ENCODE measurements around the gene KRT3.

The KRT3 gene

DNA sequence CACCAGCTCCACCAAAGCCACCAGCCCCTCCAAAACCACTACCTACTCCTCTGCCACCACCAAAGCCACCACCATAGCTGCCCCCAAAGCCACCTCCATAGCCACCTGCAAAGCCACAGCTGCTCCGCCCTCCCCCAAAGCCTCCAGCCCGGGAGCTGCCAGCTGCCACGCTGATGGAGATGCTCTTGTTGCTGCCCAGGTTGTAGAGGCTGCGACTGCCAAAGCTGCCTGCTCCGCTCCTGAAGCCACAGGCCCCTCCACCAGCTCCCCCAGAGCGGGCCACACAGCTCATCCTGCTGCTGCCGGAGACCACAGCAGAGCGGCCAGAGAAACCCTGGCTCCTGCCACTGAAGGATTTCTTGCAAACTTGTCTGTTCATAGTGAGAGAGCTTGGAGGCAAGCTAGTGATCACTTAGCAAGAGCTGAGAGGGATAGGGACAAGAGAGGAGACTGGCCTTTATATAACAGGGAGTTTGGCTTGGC is 19.0 kb downstream of the KRT3 start, which contains the start of gene KRT76:
TSS of gene KRT76 (minus strand) at position 433 of the 483 bp plus-strand sequence. CDS start at position 379, 54 bp downstream.
- TF ChIP-seq, protein P1, sequence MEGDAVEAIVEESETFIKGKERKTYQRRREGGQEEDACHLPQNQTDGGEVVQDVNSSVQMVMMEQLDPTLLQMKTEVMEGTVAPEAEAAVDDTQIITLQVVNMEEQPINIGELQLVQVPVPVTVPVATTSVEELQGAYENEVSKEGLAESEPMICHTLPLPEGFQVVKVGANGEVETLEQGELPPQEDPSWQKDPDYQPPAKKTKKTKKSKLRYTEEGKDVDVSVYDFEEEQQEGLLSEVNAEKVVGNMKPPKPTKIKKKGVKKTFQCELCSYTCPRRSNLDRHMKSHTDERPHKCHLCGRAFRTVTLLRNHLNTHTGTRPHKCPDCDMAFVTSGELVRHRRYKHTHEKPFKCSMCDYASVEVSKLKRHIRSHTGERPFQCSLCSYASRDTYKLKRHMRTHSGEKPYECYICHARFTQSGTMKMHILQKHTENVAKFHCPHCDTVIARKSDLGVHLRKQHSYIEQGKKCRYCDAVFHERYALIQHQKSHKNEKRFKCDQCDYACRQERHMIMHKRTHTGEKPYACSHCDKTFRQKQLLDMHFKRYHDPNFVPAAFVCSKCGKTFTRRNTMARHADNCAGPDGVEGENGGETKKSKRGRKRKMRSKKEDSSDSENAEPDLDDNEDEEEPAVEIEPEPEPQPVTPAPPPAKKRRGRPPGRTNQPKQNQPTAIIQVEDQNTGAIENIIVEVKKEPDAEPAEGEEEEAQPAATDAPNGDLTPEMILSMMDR (IDR thresholded peaks at IDR 0.05; ENCODE audit: control extremely low read depth, extremely low read depth, low read depth, missing control alignments): no peak
- DNase-seq (ENCODE audit: extremely low spot score): no peak
- ChIA-PET POLR2A (no interaction called here), CTCF (interaction anchor here (1.5 kb wide), 1 partner anchor 13 kb away, joined by 3 read pairs; no protein-coding TSS in a partner anchor)

DNA sequence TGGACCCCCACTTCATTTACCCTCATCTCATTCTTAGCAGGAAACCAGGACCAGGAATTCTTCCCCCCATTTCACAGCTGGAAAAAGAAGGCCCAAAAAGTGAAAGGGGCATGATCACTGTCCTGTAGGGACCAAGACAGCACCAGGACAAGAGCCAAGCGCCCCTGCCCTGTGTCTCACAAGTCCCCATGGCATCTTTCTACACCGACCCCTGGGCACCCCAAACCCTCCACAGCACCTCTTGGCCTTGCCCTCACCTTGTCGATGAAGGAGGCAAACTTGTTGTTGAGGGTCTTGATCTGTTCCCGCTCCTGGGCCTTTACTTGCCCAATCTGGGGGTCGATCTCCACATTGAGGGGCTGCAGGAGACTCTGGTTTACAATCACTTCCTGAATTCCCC is 19.5 kb downstream of the KRT3 start:
- TF ChIP-seq, protein P1 (IDR thresholded peaks at IDR 0.05; ENCODE audit: control extremely low read depth, extremely low read depth, low read depth, missing control alignments): no peak
- ChIA-PET CTCF (interaction anchor here (1.5 kb wide), 1 partner anchor 12 kb away, joined by 3 read pairs; no protein-coding TSS in a partner anchor), POLR2A (no interaction called here)
- no peak for DNase-seq (ENCODE audit: extremely low spot score)

DNA sequence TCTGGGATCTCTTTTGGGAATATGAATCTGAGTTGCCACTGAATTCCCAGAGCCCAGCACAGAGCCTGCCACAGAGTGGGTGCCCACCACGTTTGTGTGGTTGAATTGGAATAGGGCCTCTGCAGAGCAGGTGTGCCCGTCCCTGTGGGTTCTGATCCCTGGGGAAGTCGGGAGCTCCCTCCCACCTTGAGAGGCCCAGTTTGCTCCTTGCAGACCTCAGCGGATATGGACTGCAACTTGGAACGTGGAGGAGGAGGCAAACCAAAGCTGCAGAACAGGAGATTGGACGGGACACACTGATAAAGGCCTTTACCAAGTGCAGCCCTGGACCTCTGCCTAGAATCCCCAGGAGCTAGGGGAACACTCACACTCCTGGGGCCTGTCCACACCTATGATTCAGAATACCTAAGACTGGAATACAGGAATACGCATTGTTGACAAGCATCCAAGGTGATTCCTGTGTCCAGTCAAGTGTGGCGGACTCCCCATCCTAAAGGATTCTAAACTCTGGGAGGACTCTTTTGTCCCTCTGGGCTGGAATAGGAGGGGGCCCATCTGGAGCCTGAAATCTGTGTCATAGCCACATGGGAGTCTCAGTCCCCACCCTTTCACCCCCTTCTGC is 21.2 kb downstream of the KRT3 start:
- CTCF ChIA-PET: interaction anchor here (0.9 kb wide), 1 partner anchor 10 kb away, joined by 3 read pairs; no protein-coding TSS in a partner anchor
- POLR2A ChIA-PET: no interaction called here
- DNase-seq (ENCODE audit: extremely low spot score): no peak
- TF ChIP-seq, protein P1 (IDR thresholded peaks at IDR 0.05; ENCODE audit: control extremely low read depth, extremely low read depth, low read depth, missing control alignments): no peak

DNA sequence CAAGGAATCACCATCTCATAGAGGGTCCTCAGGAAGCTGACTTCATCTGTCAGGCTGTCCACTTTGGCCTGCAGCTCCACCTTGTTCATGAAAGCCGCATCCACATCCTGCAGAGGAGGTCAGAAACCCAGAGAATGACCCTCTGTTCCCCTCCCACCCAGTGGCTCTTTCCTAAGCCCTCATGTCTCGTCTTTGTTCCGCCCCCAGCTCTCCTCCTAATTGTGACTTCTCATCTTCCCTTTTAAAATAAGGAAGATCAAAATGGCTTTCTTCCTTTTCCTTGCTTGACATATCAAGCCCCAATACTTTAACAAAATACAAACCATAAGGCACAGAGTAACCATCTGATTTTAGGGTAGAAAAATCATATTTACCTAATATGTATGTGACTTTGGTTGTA is 23.1 kb downstream of the KRT3 start:
- CTCF ChIA-PET: interaction anchor here (1.1 to 1.3 kb wide), 2 partner anchors 9 to 21 kb away, joined by 3 to 5 read pairs; no protein-coding TSS in a partner anchor
- DNase-seq (ENCODE audit: extremely low spot score): no peak
- POLR2A ChIA-PET: no interaction called here
- TF ChIP-seq, protein P1 (IDR thresholded peaks at IDR 0.05; ENCODE audit: control extremely low read depth, extremely low read depth, low read depth, missing control alignments): no peak

DNA sequence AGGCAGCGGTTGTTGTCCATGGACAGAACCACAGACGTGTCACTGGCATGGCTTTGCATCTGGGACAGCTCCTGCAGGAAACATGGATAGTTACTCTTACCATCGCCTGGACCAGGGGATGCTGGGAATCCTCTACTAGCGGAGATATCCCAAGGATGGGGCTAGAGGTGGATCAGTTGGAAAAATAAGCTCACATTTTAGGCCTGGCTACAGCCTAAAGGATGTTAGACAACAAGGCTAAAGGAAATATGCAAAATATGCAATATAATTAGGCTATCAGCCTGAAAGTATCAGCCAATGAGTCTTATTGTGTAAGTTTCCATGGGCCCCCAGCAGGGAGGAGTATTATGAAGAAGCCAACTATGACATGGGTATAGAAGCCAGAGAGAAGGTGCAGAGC is 23.7 kb downstream of the KRT3 start:
- CTCF ChIA-PET: interaction anchor here (1.1 to 1.3 kb wide), 2 partner anchors 9 to 22 kb away, joined by 3 to 5 read pairs; no protein-coding TSS in a partner anchor
- POLR2A ChIA-PET: no interaction called here
- TF ChIP-seq, protein P1 (IDR thresholded peaks at IDR 0.05; ENCODE audit: control extremely low read depth, extremely low read depth, low read depth, missing control alignments): no peak
- DNase-seq (ENCODE audit: extremely low spot score): no peak

DNA sequence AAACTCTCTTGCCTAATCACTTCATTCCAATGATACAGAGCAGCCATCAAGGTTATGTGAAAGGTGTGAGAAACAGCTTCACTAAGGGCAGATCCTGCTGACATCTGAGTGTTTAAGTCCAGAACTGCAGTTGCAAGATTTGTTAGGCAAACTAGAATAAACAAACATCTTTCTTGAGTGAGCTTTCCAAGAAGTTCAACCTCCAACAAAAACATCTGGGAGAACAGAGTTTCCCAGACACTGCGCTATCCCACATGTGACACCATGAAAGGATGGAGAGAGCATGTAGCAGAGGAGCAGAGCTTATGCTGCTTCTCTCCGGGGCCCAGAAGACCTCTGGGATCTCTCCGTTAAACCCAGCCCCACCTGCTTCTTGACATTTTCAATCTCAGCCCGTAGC is 24.4 kb downstream of the KRT3 start:
- ChIA-PET CTCF (interaction anchor here (1.1 to 1.3 kb wide), 2 partner anchors 10 to 22 kb away, joined by 3 to 5 read pairs; no protein-coding TSS in a partner anchor), POLR2A (no interaction called here)
- TF ChIP-seq, protein P1 (IDR thresholded peaks at IDR 0.05; ENCODE audit: control extremely low read depth, extremely low read depth, low read depth, missing control alignments): no peak
- no peak for DNase-seq (ENCODE audit: extremely low spot score)
